ENCODE data around the gene PLD5.

Gene PLD5

DNA sequence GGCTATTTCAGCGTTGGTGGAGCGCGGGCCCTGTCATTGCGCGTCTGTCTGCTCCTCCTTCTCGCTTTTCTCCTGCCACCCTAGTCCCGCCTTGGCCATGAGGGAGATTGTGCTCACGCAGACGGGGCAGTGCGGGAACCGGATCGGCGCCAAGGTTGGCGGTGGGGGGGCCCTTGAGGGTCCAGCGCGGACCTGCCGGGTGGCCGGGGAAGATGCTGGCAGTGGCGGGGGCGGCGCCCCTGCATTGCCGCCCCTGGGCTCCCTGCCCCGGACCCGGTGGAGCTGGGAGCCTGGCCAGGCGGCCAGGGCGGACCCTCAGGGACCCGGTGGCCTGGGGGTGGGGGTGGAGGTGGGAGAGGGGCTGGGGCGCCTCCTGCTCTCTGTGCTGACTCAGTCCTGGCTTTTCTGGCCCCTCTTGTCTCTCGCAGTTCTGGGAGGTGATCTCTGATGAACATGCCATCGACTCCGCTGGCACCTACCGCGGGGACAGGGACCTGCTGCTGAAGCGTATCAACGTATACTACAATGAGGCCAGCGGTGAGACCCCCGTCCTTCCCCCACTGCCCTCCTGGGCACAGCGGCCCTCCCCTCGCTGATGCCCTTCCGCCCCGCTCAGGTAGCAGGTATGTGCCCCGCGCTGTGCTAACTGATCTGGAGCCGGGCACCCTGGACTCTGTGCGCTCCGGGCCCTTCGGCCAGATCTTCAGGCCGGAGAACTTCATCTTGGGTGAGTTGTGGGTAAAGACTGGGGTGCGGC is 467.3 kb downstream of the PLD5 start:
- TF ChIP-seq, protein P1, sequence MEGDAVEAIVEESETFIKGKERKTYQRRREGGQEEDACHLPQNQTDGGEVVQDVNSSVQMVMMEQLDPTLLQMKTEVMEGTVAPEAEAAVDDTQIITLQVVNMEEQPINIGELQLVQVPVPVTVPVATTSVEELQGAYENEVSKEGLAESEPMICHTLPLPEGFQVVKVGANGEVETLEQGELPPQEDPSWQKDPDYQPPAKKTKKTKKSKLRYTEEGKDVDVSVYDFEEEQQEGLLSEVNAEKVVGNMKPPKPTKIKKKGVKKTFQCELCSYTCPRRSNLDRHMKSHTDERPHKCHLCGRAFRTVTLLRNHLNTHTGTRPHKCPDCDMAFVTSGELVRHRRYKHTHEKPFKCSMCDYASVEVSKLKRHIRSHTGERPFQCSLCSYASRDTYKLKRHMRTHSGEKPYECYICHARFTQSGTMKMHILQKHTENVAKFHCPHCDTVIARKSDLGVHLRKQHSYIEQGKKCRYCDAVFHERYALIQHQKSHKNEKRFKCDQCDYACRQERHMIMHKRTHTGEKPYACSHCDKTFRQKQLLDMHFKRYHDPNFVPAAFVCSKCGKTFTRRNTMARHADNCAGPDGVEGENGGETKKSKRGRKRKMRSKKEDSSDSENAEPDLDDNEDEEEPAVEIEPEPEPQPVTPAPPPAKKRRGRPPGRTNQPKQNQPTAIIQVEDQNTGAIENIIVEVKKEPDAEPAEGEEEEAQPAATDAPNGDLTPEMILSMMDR (IDR thresholded peaks at IDR 0.05; ENCODE audit: extremely low read depth, insufficient read depth, missing control alignments) = no peak
- in situ Hi-C loops (cut with MboI; ENCODE audit: low pct_unique_long_range_greater_than_20kb, low sequenced_read_pairs, unreplicated experiment) = no loop called here
- no peak for DNase-seq (ENCODE audit: low spot score)

DNA sequence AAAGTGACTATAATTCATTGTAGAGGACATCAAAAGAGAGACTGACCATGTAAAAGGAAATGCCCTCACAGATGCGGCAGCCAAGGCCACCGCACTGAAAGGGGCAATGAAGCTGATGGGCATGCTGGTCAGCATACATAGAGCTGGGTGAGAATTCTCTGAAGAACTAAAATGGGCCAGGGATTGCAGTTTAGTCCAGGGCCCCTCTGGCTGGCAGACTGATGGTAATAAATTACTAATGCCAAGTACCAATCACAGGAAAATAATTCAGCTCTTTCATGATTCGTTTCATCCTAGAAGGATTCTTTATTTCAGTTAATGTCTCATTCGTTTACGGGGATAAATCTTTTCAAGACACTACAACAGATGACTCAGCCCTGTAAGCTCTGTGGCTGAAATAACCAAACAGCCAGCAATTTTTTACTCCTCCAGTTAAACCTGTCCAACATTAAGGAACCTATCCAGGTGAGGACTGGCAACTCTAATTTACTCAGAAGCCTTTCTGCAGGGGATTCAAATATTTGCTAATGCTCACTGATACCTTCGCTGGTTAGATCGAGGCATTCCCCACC is 468.7 kb downstream of the PLD5 start:
- DNase-seq (ENCODE audit: low spot score) = no peak
- in situ Hi-C loops (cut with MboI; ENCODE audit: low pct_unique_long_range_greater_than_20kb, low sequenced_read_pairs, unreplicated experiment) = no loop called here
- TF ChIP-seq, protein P1 (IDR thresholded peaks at IDR 0.05; ENCODE audit: extremely low read depth, insufficient read depth, missing control alignments) = no peak

DNA sequence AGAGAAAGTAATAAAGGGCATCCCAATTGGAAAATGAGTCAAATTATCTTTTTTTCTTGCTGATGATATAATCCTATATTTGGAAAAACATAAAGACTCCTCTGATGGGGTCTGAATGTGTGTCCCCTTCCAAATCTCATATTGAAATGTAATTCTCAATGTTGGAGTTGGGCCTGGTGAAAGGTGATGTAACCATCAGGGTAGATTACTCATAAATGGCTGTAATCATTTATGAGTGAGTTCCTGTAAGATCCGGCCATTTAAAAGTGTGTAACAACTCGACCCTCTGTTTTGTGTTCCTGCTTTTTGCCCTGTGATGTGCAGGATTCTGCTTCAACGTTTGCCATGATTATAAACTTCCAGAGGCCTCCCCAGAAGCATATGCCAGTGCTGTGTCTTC is 481.3 kb downstream of the PLD5 start:
- in situ Hi-C loops (cut with MboI; ENCODE audit: low pct_unique_long_range_greater_than_20kb, low sequenced_read_pairs, unreplicated experiment) = no loop called here
- DNase-seq (ENCODE audit: low spot score) = no peak
- TF ChIP-seq, protein P1 (IDR thresholded peaks at IDR 0.05; ENCODE audit: extremely low read depth, insufficient read depth, missing control alignments) = no peak

DNA sequence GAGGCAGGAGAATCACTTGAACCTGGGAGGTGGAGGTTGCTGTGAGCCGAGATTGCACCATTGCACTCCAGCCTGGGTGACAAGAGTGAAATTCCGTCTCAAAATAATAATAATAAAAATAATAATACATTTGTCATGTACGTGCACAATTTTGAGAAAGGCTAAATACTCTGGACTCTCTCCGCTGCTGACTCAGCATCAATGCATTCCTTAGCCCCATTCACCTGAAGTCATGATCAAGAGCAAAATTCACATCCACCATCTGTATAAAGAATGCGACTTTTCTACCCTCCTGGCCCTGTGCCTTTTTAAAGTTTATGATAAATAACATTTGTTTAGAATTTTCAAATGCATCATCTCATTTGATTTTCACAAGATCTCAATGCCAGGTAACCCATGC is 490.1 kb downstream of the PLD5 start:
- DNase-seq (ENCODE audit: low spot score) = no peak
- TF ChIP-seq, protein P1 (IDR thresholded peaks at IDR 0.05; ENCODE audit: extremely low read depth, insufficient read depth, missing control alignments) = no peak
- in situ Hi-C loops (cut with MboI; ENCODE audit: low pct_unique_long_range_greater_than_20kb, low sequenced_read_pairs, unreplicated experiment) = no loop called here

DNA sequence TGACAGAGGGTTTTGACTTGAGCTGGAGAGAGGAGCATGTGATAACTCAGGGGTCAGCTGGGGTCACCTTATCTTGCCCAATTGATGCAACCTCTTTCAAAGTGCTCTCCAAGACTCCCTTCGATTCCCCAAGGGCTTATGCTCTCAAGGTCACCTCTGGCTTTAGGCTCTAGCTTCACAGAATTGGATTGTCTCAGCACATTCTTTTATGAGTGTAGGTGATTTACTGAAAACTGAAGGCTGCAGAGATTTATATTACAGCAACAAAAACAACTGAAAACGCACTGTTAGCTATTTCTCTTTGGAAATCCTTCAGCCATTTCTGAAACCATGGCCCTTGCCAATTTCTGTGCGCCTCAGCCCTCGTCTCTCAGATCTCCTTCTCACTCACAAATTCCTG is 491.1 kb downstream of the PLD5 start:
- DNase-seq (ENCODE audit: low spot score) = no peak
- in situ Hi-C loops (cut with MboI; ENCODE audit: low pct_unique_long_range_greater_than_20kb, low sequenced_read_pairs, unreplicated experiment) = no loop called here
- TF ChIP-seq, protein P1 (IDR thresholded peaks at IDR 0.05; ENCODE audit: extremely low read depth, insufficient read depth, missing control alignments) = no peak

Measured in GM13977 (cell line).